ENCODE data around the gene CHMP4B.
"Not testable (repeated sequence)": the region's sequence is repeated elsewhere in the genome, so short reads cannot be mapped to it uniquely, and the experiment has no call there.

CHMP4B gene

DNA sequence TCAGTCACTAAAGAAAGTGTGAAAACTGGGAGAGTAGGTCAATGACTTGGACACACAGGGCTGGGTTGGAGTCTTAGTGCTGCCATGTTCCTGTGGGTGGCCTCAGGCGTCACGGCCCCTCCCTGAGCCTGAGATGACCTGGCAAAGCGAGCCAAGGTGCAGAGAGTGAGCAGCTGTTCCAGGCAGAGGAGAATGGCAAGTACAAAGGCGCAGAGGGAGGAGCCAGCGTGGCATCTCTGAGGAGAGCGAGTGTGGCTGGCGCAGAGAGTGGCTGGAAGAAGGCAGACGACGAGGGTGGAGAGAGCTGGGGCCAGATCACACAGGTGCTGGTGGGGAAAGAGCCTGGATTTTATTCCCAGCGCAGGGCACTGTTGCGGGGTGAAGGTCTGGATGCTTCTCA lies 20.6 kb upstream of the CHMP4B start:
- DNase-seq = no peak

DNA sequence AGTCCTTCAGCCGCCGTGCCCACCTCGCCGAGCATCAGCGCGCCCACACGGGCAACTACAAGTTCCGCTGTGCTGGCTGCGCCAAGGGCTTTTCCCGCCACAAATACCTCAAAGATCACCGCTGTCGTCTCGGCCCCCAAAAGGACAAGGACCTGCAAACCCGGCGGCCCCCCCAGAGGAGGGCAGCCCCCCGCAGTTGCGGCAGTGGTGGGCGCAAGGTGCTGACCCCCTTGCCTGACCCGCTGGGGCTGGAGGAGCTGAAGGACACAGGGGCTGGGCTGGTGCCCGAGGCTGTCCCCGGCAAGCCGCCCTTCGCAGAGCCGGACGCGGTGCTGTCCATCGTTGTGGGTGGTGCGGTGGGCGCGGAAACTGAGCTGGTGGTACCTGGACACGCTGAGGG lies 20.1 kb upstream of the CHMP4B start:
- DNase-seq = no peak

DNA sequence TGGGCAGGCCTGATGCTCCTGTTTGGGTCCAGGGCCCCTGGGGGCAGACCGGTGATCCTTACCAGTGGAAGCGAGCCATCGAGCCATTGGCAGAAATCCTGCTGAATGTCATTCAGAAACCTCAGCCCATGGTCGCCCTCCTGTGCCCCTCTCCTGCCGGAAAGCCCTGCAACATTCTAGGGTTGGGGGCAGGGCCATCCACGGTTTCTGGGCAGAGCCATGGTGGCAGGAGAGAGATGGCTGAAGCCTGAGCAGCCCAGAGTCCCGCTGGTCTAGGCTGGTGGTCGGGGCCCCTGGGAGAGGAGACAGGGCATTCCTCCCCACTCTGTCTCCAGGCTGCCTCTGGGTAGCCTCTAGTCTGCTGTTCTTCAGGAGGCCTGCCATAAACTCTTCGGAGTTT lies 19.6 kb upstream of the CHMP4B start:
- DNase-seq = no peak

GRCh38 chr20:33791959-33792597 lies 19.1 kb upstream of the CHMP4B start:
- DNase-seq = peak; percentile 83

DNA sequence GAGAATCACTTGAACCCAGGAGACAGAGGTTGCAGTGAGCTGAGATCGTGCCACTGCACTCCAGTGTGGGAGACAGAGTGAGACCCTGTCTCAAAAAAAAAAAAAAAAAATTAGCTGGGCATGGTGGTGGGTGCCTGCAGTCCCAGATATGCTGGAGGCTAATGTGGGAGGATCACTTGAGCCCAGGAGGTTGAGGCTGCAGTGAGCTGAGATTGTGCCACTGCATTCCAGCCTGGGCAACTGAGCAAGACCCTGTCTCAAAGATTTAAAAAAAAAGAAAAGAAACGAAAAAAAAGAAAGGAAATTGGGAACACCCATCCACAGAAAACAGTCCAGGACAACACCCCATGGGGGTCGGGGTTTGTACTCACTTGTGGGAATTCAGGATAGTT lies 18.6 kb upstream of the CHMP4B start:
- DNase-seq = not testable (repeated sequence)

DNA sequence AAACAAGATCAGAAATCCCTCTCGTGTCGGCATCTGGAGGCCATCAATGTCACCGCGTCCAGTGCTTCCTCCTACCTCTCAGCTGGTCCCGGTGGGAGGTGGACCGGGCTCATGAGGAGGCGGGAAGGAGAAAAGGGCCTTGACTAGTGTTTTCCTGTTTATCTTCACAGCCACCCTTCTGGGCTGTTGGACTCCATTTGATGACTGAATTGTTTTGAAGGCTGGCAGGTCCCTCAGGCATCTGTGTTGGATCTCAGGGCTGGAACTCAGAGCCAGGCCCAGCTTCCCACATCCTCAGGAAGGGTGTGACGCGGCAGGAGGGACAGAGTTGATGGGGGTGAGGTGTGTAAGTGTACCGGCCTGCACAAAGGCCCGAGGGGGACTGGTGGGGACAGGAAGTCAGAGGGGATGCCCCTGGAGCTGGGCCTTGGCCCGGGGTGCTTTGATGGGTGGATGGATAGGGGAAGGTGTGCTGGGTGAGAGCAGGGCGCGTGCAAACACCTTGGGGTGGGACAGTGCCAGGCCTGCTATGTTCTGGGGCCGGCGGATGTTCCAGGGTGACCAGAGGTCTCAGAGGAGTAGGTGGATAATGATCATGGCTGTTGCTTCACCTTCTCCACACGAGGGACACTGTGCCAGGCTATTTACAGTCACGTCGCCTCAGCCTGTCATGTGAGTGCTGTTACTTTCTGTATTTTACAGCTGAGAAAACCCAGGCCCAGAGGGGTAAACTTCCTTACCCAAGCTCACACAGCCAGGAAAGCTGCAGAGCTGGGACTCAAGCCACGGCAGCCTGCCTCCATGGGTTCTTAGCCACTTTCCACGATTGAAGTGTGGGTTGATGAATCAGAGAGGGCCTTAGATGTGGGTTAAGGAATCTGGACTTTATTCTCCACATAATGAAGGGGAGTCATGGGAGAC lies 17.9 kb upstream of the CHMP4B start:
- no peak for DNase-seq

- DNase-seq = no peak
Observed at GRCh38 chr20:33796263-33796906, 14.8 kb upstream of the CHMP4B start.

DNA sequence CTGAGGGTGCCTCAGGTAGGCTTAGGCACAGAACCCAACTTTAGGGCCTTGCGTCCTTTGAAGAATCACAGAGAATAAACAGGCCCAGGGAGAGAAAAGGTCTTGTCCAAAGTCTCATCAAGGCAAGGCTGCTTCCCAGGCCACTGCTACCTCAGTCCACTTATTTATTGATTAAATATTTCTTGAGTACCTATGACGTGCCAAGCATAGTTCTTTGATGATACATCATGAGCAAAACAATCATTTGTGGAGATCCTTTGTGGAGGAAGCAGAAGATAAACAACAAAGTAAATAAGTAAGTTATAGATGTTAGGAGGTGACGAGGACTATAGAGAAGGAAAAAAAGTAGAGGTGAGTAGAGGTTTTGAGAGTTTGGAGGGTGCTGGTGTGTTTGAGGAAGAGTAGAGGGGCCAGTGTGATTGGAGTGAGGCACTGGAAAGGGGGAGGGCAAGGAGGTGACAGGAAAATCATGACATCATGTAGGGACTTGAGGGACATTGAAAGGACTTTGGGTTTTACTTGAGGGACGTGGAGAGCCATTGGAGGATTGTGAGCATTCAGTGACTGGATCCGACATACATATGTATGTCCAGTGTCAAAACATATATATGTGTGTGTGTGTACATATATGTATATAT lies 14.1 kb upstream of the CHMP4B start:
- DNase-seq = no peak

GRCh38 chr20:33798444-33798843 lies 12.7 kb upstream of the CHMP4B start:
- no peak for DNase-seq

- DNase-seq = no peak
Observed at GRCh38 chr20:33803921-33804337, 7.2 kb upstream of the CHMP4B start.

DNA sequence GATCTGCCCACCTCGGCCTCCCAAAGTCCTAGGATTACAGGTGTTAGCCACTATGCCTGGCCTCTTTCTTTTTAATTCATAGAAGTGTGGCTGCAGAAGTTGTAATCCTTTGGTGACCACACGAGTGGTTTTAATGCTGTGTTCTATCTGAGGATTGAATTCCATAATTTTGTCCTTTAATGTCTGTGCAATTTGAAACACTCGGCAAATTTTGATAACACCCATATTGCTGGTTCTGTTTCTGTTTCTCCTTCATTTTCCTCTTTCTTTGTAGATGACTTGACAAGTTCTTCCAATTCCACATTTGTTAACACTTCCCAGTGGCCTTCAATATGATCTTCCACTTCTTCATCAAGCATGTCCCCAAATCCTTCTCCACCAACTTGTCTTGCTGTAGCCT lies 2.8 kb upstream of the CHMP4B start:
- DNase-seq = no peak

DNA sequence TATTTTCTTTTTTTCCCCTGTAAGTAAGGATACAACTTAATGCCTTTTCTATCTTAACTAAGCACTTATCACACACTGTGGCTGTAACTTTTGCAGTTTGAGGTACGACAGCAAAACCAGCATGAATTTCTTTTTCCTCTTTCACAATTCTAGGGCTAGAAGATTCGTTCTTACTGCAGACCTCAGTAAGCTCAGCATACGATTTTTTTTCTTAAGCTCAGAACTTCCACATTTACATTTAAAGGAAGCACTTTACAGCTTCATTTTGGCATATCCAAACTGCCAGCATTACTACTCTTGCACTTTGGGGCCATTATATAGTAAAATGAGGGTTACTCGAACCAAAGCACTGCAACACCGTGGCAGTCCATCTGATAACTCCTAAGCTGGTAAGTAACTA lies 889 bp upstream of the CHMP4B start:
- DNase-seq = no peak

GRCh38 chr20:33811776-33812151 lies 616 bp downstream of the CHMP4B start:
- DNase-seq = peak; percentile 65

DNA sequence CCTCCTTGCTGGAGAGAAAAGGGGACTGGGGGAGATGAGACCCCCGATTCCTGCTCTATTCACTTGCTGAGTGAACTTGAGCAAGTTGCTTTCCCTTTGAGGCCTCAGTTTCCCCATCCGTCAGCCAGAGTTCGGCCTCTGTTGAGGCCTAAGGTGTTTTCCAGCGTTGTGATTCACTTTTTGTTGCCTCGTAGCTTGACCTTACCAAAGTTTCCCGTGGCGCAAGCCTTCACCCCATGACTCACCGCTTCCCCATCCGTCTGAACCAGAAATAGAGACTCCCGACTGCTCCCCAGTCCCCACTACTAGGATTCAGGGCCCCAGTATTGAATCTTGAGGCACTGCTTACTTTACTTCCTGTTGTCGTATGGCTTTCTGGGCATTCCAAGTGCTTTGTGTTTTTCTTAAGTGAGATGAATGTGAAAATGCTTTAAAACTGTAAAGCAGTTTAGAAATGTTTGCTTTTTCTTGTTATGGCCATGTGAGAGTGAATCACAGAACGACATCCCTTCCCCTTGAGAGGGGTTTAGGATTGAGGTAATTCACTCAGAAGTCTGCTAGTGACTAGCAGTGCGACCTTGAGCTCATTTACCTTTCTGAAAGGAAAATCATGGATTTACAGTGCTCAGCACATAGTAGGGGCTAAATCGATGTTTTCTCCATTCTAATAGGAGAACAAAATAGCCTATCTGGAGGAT lies 1.2 kb downstream of the CHMP4B start:
- DNase-seq = peak; percentile 67

DNA sequence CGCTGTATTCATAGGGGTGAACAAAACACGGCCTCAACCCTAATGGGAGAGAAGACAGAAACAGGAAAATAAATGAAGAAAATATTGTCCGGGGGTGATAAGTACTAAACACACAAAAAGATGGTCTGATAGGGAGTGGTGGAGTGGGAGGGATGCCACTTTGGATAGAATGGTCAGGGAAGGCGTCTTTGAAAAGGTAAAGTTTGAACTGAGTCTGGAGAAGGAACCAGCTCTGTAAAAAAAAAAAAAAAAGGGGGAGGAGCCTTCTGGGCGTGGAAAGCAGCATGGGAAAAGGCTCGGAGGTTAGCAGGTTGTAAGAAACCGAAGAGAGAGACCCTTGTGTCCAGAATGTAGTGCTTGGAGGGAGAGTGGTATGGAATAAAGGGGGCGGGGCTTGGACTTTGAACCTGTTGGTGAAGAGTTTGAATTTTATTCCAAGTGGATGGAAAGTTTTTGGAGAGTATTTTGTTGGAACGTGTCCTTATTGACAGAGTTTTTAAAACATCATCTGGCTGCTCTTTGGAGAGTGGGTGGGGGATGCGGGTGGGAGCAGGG lies 1.8 kb downstream of the CHMP4B start:
- DNase-seq = no peak

- no peak for DNase-seq
Observed at GRCh38 chr20:33814238-33814712, 3.1 kb downstream of the CHMP4B start.

DNA sequence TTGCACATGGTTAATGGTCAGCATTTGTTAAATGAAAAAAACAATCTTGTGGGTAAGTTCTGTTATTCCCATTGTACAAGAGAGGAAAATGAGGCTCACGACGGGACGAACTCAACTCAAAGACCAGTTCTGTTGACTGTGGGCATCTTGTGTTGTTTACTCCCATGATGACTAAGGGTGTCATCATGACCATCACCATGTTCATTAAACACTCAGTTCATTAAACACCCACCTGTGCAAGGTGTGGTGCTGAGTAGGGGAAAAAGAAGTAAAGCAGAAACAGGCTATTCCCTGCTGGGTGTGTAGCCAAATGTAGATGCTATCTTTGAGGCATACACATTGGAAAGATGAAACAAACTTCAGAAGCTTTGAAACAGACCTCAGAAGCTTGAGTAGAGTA lies 4.5 kb downstream of the CHMP4B start:
- no peak for DNase-seq

- no peak for DNase-seq
Observed at GRCh38 chr20:33816191-33816590, 5.0 kb downstream of the CHMP4B start.

- no peak for DNase-seq
Observed at GRCh38 chr20:33817411-33817810, 6.3 kb downstream of the CHMP4B start.

GRCh38 chr20:33819456-33819855 lies 8.3 kb downstream of the CHMP4B start:
- DNase-seq = no peak

GRCh38 chr20:33820362-33820761 lies 9.2 kb downstream of the CHMP4B start:
- DNase-seq = no peak

GRCh38 chr20:33821270-33821836 lies 10.2 kb downstream of the CHMP4B start:
- no peak for DNase-seq
